ENCODE data around the gene RANGAP1.

DNA sequence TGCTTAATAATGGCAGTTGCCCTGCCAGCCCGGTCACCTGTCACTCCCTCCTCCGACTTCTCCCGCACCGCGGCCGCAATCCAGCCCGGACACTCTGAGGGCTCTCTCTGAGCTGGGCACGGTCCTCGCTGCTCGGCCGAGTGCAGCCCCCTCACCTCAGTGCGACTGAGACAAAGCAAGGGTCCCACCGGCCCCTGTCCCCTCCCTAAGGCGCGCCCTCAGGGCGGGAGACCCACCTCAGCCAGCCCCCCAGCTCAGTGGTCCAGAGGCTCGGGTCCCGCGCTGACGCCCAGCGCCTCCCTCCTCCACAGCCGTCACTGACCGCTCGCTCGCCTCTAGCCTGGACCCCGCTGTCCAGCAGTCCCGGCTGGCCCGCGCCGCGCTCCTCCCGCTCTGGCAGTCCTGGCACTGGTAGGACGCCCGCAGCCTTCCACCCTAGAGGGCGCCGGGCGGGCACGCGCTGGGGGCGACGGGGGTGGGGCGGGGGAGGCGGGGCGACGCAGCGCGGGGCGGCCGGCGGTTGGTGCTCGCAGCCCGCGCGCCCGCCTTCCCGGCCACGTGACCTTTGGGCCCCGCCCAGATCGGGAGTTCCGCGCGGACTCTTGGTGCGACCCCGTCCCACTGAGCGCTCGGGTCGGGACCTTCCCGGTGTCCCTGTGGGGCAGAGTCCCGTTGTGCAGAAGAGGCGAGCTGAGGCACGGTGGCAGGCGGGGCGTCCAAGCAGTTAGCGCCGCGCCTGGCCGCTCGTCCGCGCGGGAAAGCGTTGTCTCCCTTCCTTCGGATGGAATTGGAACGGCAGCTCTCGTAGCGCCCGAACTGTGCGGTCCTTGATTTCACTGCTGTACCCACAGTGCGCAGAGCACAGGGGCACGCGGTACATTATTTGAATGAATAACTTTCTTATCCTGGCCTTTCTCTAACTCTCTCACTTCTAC is 88.7 kb downstream of the RANGAP1 start:
- TF ChIP-seq TCF4 (CRISPR knock-in tag; IDR thresholded peaks at IDR 0.05; ENCODE audit: borderline replicate concordance): no peak
- no peak for TF ChIP-seq RARB (CRISPR knock-in tag; IDR thresholded peaks at IDR 0.05)
- TF ChIP-seq, protein P1, sequence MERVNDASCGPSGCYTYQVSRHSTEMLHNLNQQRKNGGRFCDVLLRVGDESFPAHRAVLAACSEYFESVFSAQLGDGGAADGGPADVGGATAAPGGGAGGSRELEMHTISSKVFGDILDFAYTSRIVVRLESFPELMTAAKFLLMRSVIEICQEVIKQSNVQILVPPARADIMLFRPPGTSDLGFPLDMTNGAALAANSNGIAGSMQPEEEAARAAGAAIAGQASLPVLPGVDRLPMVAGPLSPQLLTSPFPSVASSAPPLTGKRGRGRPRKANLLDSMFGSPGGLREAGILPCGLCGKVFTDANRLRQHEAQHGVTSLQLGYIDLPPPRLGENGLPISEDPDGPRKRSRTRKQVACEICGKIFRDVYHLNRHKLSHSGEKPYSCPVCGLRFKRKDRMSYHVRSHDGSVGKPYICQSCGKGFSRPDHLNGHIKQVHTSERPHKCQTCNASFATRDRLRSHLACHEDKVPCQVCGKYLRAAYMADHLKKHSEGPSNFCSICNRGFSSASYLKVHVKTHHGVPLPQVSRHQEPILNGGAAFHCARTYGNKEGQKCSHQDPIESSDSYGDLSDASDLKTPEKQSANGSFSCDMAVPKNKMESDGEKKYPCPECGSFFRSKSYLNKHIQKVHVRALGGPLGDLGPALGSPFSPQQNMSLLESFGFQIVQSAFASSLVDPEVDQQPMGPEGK (CRISPR knock-in tag; IDR thresholded peaks at IDR 0.05; ENCODE audit: borderline replicate concordance): no peak
- no peak for TF ChIP-seq ZFP30 (CRISPR knock-in tag; IDR thresholded peaks at IDR 0.05)
- no peak for TF ChIP-seq TOX (CRISPR knock-in tag; IDR thresholded peaks at IDR 0.05; ENCODE audit: borderline replicate concordance)
- TF ChIP-seq, protein P2, sequence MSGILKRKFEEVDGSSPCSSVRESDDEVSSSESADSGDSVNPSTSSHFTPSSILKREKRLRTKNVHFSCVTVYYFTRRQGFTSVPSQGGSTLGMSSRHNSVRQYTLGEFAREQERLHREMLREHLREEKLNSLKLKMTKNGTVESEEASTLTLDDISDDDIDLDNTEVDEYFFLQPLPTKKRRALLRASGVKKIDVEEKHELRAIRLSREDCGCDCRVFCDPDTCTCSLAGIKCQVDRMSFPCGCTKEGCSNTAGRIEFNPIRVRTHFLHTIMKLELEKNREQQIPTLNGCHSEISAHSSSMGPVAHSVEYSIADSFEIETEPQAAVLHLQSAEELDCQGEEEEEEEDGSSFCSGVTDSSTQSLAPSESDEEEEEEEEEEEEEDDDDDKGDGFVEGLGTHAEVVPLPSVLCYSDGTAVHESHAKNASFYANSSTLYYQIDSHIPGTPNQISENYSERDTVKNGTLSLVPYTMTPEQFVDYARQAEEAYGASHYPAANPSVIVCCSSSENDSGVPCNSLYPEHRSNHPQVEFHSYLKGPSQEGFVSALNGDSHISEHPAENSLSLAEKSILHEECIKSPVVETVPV (CRISPR knock-in tag; IDR thresholded peaks at IDR 0.05): no peak
- TF ChIP-seq ISL1 (CRISPR knock-in tag; IDR thresholded peaks at IDR 0.05): no peak
- TF ChIP-seq, protein P3, sequence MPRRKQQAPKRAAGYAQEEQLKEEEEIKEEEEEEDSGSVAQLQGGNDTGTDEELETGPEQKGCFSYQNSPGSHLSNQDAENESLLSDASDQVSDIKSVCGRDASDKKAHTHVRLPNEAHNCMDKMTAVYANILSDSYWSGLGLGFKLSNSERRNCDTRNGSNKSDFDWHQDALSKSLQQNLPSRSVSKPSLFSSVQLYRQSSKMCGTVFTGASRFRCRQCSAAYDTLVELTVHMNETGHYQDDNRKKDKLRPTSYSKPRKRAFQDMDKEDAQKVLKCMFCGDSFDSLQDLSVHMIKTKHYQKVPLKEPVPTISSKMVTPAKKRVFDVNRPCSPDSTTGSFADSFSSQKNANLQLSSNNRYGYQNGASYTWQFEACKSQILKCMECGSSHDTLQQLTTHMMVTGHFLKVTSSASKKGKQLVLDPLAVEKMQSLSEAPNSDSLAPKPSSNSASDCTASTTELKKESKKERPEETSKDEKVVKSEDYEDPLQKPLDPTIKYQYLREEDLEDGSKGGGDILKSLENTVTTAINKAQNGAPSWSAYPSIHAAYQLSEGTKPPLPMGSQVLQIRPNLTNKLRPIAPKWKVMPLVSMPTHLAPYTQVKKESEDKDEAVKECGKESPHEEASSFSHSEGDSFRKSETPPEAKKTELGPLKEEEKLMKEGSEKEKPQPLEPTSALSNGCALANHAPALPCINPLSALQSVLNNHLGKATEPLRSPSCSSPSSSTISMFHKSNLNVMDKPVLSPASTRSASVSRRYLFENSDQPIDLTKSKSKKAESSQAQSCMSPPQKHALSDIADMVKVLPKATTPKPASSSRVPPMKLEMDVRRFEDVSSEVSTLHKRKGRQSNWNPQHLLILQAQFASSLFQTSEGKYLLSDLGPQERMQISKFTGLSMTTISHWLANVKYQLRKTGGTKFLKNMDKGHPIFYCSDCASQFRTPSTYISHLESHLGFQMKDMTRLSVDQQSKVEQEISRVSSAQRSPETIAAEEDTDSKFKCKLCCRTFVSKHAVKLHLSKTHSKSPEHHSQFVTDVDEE (CRISPR knock-in tag; IDR thresholded peaks at IDR 0.05): no peak
- no peak for TF ChIP-seq CSDC2 (CRISPR knock-in tag; IDR thresholded peaks at IDR 0.05)

Measured in SK-N-SH treated with all-trans-retinoic acid at 6 μM for 48 hours (cell line).